Body of pancreas (tissue), 4 donors: ENCODE measurements around the gene EPN2. TPM values are rescaled to one million over a fixed set of nuclear protein-coding genes. Genes with fewer than 3 reads are reported as not detected.
A peak's percentile ranks its signal among the peaks of the same experiment; 100 is the strongest.

ENCODE experiments used
- ATAC-seq: fragments of 150-250 bp; one replicate; pipeline ENCODE4 v1.9.1; 2016
- DNase-seq, 4 donors: peaks; one replicate each; pipeline ENCODE4 v3.0.0-alpha.2; 2019
- H3K27ac ChIP-seq, 4 donors: fragments of 200-600 bp; sonication (generic); 1 replicate in 3 of 4; 2 replicates in 1 of 4; pipeline versions ENCODE4 v1.5.1 to v1.6.1; 2016 to 2019; ENCODE audit warnings: mild to moderate bottlenecking in 1 of 4, mixed read lengths in 1 of 4, moderate library complexity in 1 of 4
- H3K27me3 ChIP-seq, 2 donors: fragments of 200-600 bp; sonication (generic); one replicate each; pipeline ENCODE4 v1.6.0; 2016; ENCODE audit warnings: mild to moderate bottlenecking in 1 of 2
- H3K36me3 ChIP-seq, 2 donors: fragments of 200-600 bp; sonication (generic); replicated peaks in 1 of 2; 2 replicates each; pipeline ENCODE4 v1.5.1; 2016; ENCODE audit warnings: low read depth in 2 of 2; ENCODE audit not compliant: insufficient read depth in 1 of 2
- H3K4me1 ChIP-seq: fragments of 200-600 bp; sonication (generic); one replicate; pipeline ENCODE4 v1.6.0; 2016
- H3K4me3 ChIP-seq, 2 donors: fragments of 200-600 bp; sonication (generic); 1 replicate in 1 of 2; 2 replicates in 1 of 2; pipeline ENCODE4 v1.5.1; 2016 to 2019
- H3K9me3 ChIP-seq, 3 donors: fragments of 200-600 bp; sonication (generic); 1 replicate in 2 of 3; 2 replicates in 1 of 3; pipeline ENCODE4 v1.5.1; 2016
- CTCF ChIP-seq, 7 experiments: fragments of 450-650 bp in 4 of 7; fragments of 200-600 bp in 3 of 7; sonication (generic) in 3 of 7; IDR thresholded peaks; one replicate each; pipeline ENCODE4 v1.5.1; 2016 to 2019; ENCODE audit warnings: antibody characterized with exemption in 7 of 7
- POLR2A ChIP-seq, 3 donors: fragments of 450-650 bp; IDR thresholded peaks; one replicate each; pipeline ENCODE4 v1.6.1; 2016; ENCODE audit warnings: antibody characterized with exemption in 3 of 3, mild to moderate bottlenecking in 2 of 3
- WGBS, 2 donors: methylation state at CpG; one replicate each; pipeline ENCODE4 v1.1.5; 2017; 5-methylcytosine and 5-hydroxymethylcytosine counted together
- intact Hi-C: fragments of 100-400 bp; cut with DNase I; formaldehyde crosslinking; loops from one replicate; pipeline ENCODE4 v1.15.1; 2023
- total RNA-seq, 2 donors: library from RNA; depleted of rRNA; stranded (reverse); fragments of >200 nt; gene quantifications; one replicate each; pipeline ENCODE4 v1.1.0, GENCODE V29; 2016

Gene EPN2
- total RNA-seq, 2 donors from 2014 or later = 32.7 to 46.5 TPM

GRCh38 chr17:19270704-19271611 is 33.8 kb downstream of the EPN2 start:
- peak overlapping the region in 2 of 4 donors; percentile 16 to 27 for H3K27ac ChIP-seq
- TF ChIP-seq POLR2A (IDR thresholded peaks at IDR 0.05) = no peak
- peak in 1 of 7 experiments; percentile 12 for TF ChIP-seq CTCF (IDR thresholded peaks at IDR 0.05)

GRCh38 chr17:19271780-19272357 is 34.7 kb downstream of the EPN2 start:
- H3K27ac ChIP-seq = no peak overlapping the region
- no peaks in the 10 kb centered on the region for H3K9me3 ChIP-seq
- TF ChIP-seq POLR2A (IDR thresholded peaks at IDR 0.05) (no peak), CTCF (IDR thresholded peaks at IDR 0.05) (no peak)
- ATAC-seq = no peak
- no peak for DNase-seq
- no peak overlapping the region for H3K4me3 ChIP-seq
- intact Hi-C loops = no loop called here
- H3K27me3 ChIP-seq = no peaks in the 10 kb centered on the region
- H3K36me3 ChIP-seq = no peaks in the 10 kb centered on the region
- H3K4me1 ChIP-seq = peaks cover 49% of the 10 kb centered on the region
- WGBS, 2 donors = 72 to 89% methylated on average over 10 of the region's 10 CpGs

More at GRCh38 chr17:19270704-19271611, 33.8 kb downstream of the EPN2 start:
- Histone ChIP-seq H3K9me3 (no peaks in the 10 kb centered on the region), H3K4me3 (no peak overlapping the region), H3K36me3 (no peaks in the 10 kb centered on the region), H3K27me3 (no peaks in the 10 kb centered on the region), H3K4me1 (peaks cover 48% of the 10 kb centered on the region)
- DNase-seq (peak in 2 of 4 donors; percentile 26 to 45), ATAC-seq (no peak)
- WGBS, 2 donors = 66 to 76% methylated on average over 7 to 13 of the region's 13 CpGs
- intact Hi-C loops = no loop called here

GRCh38 chr17:19273731-19274130 is 36.6 kb downstream of the EPN2 start:
- TF ChIP-seq CTCF (IDR thresholded peaks at IDR 0.05) (no peak), POLR2A (IDR thresholded peaks at IDR 0.05) (no peak)
- H3K27me3 ChIP-seq = no peaks in the 10 kb centered on the region
- intact Hi-C loops = no loop called here
- H3K36me3 ChIP-seq = no peaks in the 10 kb centered on the region
- ATAC-seq (no peak), DNase-seq (no peak)
- no peak overlapping the region for H3K4me3 ChIP-seq
- H3K9me3 ChIP-seq = no peaks in the 10 kb centered on the region
- H3K4me1 ChIP-seq = peaks cover 36% of the 10 kb centered on the region
- 74 to 88% methylated on average over 7 of the region's 7 CpGs for WGBS, 2 donors
- no peak overlapping the region for H3K27ac ChIP-seq

- intact Hi-C loops = no loop called here
- 95 to 98% methylated on average over 3 of the region's 3 CpGs for WGBS, 2 donors
- Histone ChIP-seq H3K9me3 (no peaks in the 10 kb centered on the region), H3K27me3 (no peaks in the 10 kb centered on the region), H3K4me3 (no peak overlapping the region), H3K36me3 (no peaks in the 10 kb centered on the region), H3K4me1 (peaks cover 25% of the 10 kb centered on the region), H3K27ac (no peak overlapping the region)
- TF ChIP-seq CTCF (IDR thresholded peaks at IDR 0.05) (no peak), POLR2A (IDR thresholded peaks at IDR 0.05) (no peak)
- DNase-seq (no peak), ATAC-seq (no peak)
Measured at GRCh38 chr17:19274893-19275292, 37.7 kb downstream of the EPN2 start.
